Caco-2 (cell line): ENCODE data around the gene IL36A. TPM values are rescaled to one million over a fixed set of nuclear protein-coding genes. Genes with fewer than 3 reads are reported as not detected.

Experiments used
- BruUV-seq: library from RNA; stranded (reverse); fragments of 400-500 nt; replicated peaks from 2 replicates; lab custom pipeline; 2021; lab: Mats Ljungman, UMichigan
- CTCF ChIA-PET: fragments of 300-600 bp; sonication (Branson Sonifier 250); formaldehyde crosslinking; loops from one replicate; lab custom pipeline; 2022; ENCODE audit warnings: antibody characterized with exemption; lab: Charles Lee
- POLR2A ChIA-PET: fragments of 300-600 bp; sonication (Branson Sonifier 250); formaldehyde crosslinking; loops from one replicate; lab custom pipeline; 2022; ENCODE audit warnings: antibody characterized with exemption; lab: Charles Lee
- DNase-seq, 2 experiments: peaks; one replicate each; pipeline versions ENCODE4 v3.0.0 to v3.0.0-alpha.2; 2020 to 2022
- H3K27me3 ChIP-seq: replicated peaks from 2 replicates; pipeline ENCODE4 v1.6.0; 2011; ENCODE audit warnings: low read length; ENCODE audit not compliant: control insufficient read depth, insufficient read depth
- H3K36me3 ChIP-seq: 2 replicates; pipeline ENCODE4 v1.5.1; 2011; ENCODE audit warnings: low read length; ENCODE audit not compliant: control insufficient read depth, insufficient read depth
- H3K4me1 ChIP-seq: fragments of 250-450 bp; sonication (Bioruptor Pico); 2 replicates; pipeline ENCODE4 v1.5.1; 2020; ENCODE audit warnings: mild to moderate bottlenecking
- H3K4me3 ChIP-seq: 2 replicates; pipeline ENCODE4 v1.5.1; 2011; ENCODE audit warnings: low read depth, mild to moderate bottlenecking, control low read depth, low read length
- H3K9me3 ChIP-seq: fragments of 250-450 bp; sonication (Bioruptor Pico); 2 replicates; pipeline ENCODE4 v1.5.1; 2020; ENCODE audit warnings: mild to moderate bottlenecking, moderate library complexity
- H3K27ac Mint-ChIP-seq: one replicate; pipeline ENCODE4 v1.8.0; 2022; ENCODE audit warnings: mixed read lengths; ENCODE audit not compliant: unreplicated experiment
- H3K27me3 Mint-ChIP-seq: one replicate; pipeline ENCODE4 v1.8.0; 2022; ENCODE audit warnings: mixed read lengths; ENCODE audit not compliant: insufficient read depth, unreplicated experiment
- H3K36me3 Mint-ChIP-seq: one replicate; pipeline ENCODE4 v1.8.0; 2022; ENCODE audit warnings: mild to moderate bottlenecking, mixed read lengths; ENCODE audit not compliant: insufficient read depth, unreplicated experiment
- H3K4me1 Mint-ChIP-seq: one replicate; pipeline ENCODE4 v1.8.0; 2022; ENCODE audit warnings: low read depth, mixed read lengths; ENCODE audit not compliant: unreplicated experiment
- H3K4me3 Mint-ChIP-seq: one replicate; pipeline ENCODE4 v1.8.0; 2022; ENCODE audit warnings: mild to moderate bottlenecking, moderate library complexity, mixed read lengths; ENCODE audit not compliant: unreplicated experiment
- H3K9me3 Mint-ChIP-seq: one replicate; pipeline ENCODE4 v1.8.0; 2022; ENCODE audit warnings: mixed read lengths; ENCODE audit not compliant: unreplicated experiment
- CTCF ChIP-seq, 2 experiments: fragments of 200-600 bp in 1 of 2; IDR thresholded peaks; 1 replicate in 1 of 2; 2 replicates in 1 of 2; pipeline versions ENCODE4 v1.5.1 to v1.8.0; 2011 to 2022; ENCODE audit warnings: antibody characterized with exemption in 1 of 2, control low read depth in 1 of 2, inconsistent platforms in 1 of 2, low read depth in 1 of 2, low read length in 1 of 2, mild to moderate bottlenecking in 1 of 2, moderate library complexity in 1 of 2; ENCODE audit not compliant: insufficient read depth in 1 of 2, severe bottlenecking in 1 of 2, unreplicated experiment in 1 of 2
- intact Hi-C: fragments of 100-400 bp; cut with micrococcal nuclease; formaldehyde crosslinking; loops from one replicate; pipeline ENCODE4 v1.10.0; 2022; ENCODE audit not compliant: unreplicated experiment
- total RNA-seq: library from RNA; stranded (reverse); gene quantifications from 2 replicates; pipeline ENCODE4 v1.2.3, GENCODE V29; 2022

The IL36A gene
- total RNA-seq, 1 experiment from 2014 or later = not detected

GRCh38 chr2:113018509-113018908 is 13.2 kb downstream of the IL36A start:
- no peak overlapping the region for H3K4me3 ChIP-seq
- Mint-ChIP-seq H3K27me3 (peaks cover 27% of the 10 kb centered on the region), H3K4me3 (no peak overlapping the region), H3K4me1 (no peaks in the 10 kb centered on the region), H3K9me3 (peaks cover 36% of the 10 kb centered on the region), H3K36me3 (no peaks in the 10 kb centered on the region), H3K27ac (no peak overlapping the region)
- H3K36me3 ChIP-seq = no peaks in the 10 kb centered on the region
- ChIA-PET POLR2A (interaction anchor here (0.5 kb wide), 1 partner anchor 373 kb away, joined by 8 read pairs; the partner anchor contains the start of gene SLC20A1), CTCF (no interaction called here)
- intact Hi-C loops = no loop called here
- no peaks in the 10 kb centered on the region for H3K9me3 ChIP-seq
- DNase-seq = no peak
- TF ChIP-seq CTCF (IDR thresholded peaks at IDR 0.05; ENCODE audit: insufficient read depth in 1 of 2, low read depth in 1 of 2, low read length in 1 of 2, severe bottlenecking in 1 of 2, unreplicated experiment in 1 of 2) = no peak
- H3K4me1 ChIP-seq = no peaks in the 10 kb centered on the region
- H3K27me3 ChIP-seq = no peaks in the 10 kb centered on the region
- no TSS peak for BruUV-seq

GRCh38 chr2:113021312-113021711 is 16.1 kb downstream of the IL36A start:
- intact Hi-C loops = no loop called here
- Histone ChIP-seq H3K36me3 (no peaks in the 10 kb centered on the region), H3K9me3 (no peaks in the 10 kb centered on the region), H3K27me3 (peaks cover 2% of the 10 kb centered on the region; the same call in 1 of the 2 replicates), H3K4me3 (no peak overlapping the region), H3K4me1 (no peaks in the 10 kb centered on the region)
- CTCF ChIA-PET = no interaction called here
- Mint-ChIP-seq H3K27me3 (peaks cover 38% of the 10 kb centered on the region), H3K36me3 (no peaks in the 10 kb centered on the region), H3K4me3 (no peak overlapping the region), H3K4me1 (no peaks in the 10 kb centered on the region), H3K9me3 (peaks cover 36% of the 10 kb centered on the region), H3K27ac (no peak overlapping the region)
- TF ChIP-seq CTCF (IDR thresholded peaks at IDR 0.05; ENCODE audit: insufficient read depth in 1 of 2, low read depth in 1 of 2, low read length in 1 of 2, severe bottlenecking in 1 of 2, unreplicated experiment in 1 of 2) = no peak
- BruUV-seq = no TSS peak
- POLR2A ChIA-PET = no interaction called here
- DNase-seq = no peak

GRCh38 chr2:113024764-113025163 is 19.5 kb downstream of the IL36A start:
- no peak overlapping the region for H3K4me3 ChIP-seq
- no peaks in the 10 kb centered on the region for H3K36me3 ChIP-seq
- no peaks in the 10 kb centered on the region for H3K4me1 Mint-ChIP-seq
- BruUV-seq = no TSS peak
- no peaks in the 10 kb centered on the region for H3K4me1 ChIP-seq
- CTCF ChIA-PET = no interaction called here
- TF ChIP-seq CTCF (IDR thresholded peaks at IDR 0.05; ENCODE audit: insufficient read depth in 1 of 2, low read depth in 1 of 2, low read length in 1 of 2, severe bottlenecking in 1 of 2, unreplicated experiment in 1 of 2) = no peak
- no peak for DNase-seq
- no peaks in the 10 kb centered on the region for H3K9me3 ChIP-seq
- H3K4me3 Mint-ChIP-seq = no peak overlapping the region
- POLR2A ChIA-PET = no interaction called here
- intact Hi-C loops = no loop called here
- peaks cover 31% of the 10 kb centered on the region for H3K27me3 Mint-ChIP-seq
- H3K27ac Mint-ChIP-seq = no peak overlapping the region
- no peaks in the 10 kb centered on the region for H3K36me3 Mint-ChIP-seq
- peaks cover 5% of the 10 kb centered on the region; the same call in 1 of the 2 replicates for H3K27me3 ChIP-seq
- H3K9me3 Mint-ChIP-seq = peaks cover 4% of the 10 kb centered on the region
